ENCODE measurements around the gene CSTPP1. TPM values are rescaled to one million over a fixed set of nuclear protein-coding genes. Genes with fewer than 3 reads are reported as not detected.

The CSTPP1 gene
- polyA plus RNA-seq, 1 donor (not counting 4 experiments of a cell fraction or from before 2014, with no cell fraction given), result 20.0 TPM

GRCh38 chr11:47187723-47188122 is 251.2 kb downstream of the CSTPP1 start:
- DNase-seq (ENCODE audit: low read depth, low spot score) (no peak), FAIRE-seq (no peak)
- Histone ChIP-seq H3K27me3 (ENCODE audit: control insufficient read depth, extremely low read depth, insufficient read depth, low read length) (no peaks in the 10 kb centered on the region), H2AFZ (ENCODE audit: control insufficient read depth, low read length) (no peak overlapping the region), H3K9me1 (ENCODE audit: control insufficient read depth, extremely low read depth, insufficient read depth, low read length) (peaks cover 2% of the 10 kb centered on the region), H3K4me1 (ENCODE audit: control insufficient read depth, extremely low read depth, insufficient read depth, low read length) (peaks cover 30% of the 10 kb centered on the region), H3K9ac (ENCODE audit: control insufficient read depth, extremely low read depth, insufficient read depth, low read length) (peak overlapping the region; percentile 91), H3K4me3 (ENCODE audit: control insufficient read depth in 2 of 3, extremely low read depth in 1 of 3, insufficient read depth in 2 of 3, low read depth in 1 of 3, low read length in 3 of 3) (peak overlapping the region in 1 of 3 experiments; percentile 75), H3K4me2 (ENCODE audit: control insufficient read depth, extremely low read depth, insufficient read depth, low read depth, low read length) (peak overlapping the region; percentile 93), H3K27ac (ENCODE audit: control insufficient read depth, insufficient read depth, low read length) (no peak overlapping the region), H3K9me3 (ENCODE audit: control insufficient read depth, low read depth, low read length) (no peaks in the 10 kb centered on the region), H4K20me1 (ENCODE audit: control insufficient read depth, extremely low read depth, insufficient read depth, low read length) (no peaks in the 10 kb centered on the region), H3K36me3 (ENCODE audit: control insufficient read depth in 2 of 2, extremely low read depth in 1 of 2, insufficient read depth in 2 of 2, low read length in 2 of 2) (peaks cover 2 to 5% of the 10 kb centered on the region in 2 experiments), H3K79me2 (ENCODE audit: control insufficient read depth, insufficient read depth, low read length) (peaks cover 24% of the 10 kb centered on the region)
- TF ChIP-seq, protein P1, sequence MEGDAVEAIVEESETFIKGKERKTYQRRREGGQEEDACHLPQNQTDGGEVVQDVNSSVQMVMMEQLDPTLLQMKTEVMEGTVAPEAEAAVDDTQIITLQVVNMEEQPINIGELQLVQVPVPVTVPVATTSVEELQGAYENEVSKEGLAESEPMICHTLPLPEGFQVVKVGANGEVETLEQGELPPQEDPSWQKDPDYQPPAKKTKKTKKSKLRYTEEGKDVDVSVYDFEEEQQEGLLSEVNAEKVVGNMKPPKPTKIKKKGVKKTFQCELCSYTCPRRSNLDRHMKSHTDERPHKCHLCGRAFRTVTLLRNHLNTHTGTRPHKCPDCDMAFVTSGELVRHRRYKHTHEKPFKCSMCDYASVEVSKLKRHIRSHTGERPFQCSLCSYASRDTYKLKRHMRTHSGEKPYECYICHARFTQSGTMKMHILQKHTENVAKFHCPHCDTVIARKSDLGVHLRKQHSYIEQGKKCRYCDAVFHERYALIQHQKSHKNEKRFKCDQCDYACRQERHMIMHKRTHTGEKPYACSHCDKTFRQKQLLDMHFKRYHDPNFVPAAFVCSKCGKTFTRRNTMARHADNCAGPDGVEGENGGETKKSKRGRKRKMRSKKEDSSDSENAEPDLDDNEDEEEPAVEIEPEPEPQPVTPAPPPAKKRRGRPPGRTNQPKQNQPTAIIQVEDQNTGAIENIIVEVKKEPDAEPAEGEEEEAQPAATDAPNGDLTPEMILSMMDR (optimal IDR thresholded peaks at IDR 0.05 in 1 of 3, IDR thresholded peaks at IDR 0.05 in 1 of 3, conservative IDR thresholded peaks at IDR 0.05 in 1 of 3; ENCODE audit: extremely low read depth in 1 of 3, insufficient read depth in 2 of 3, low read length in 3 of 3), result no peak
- TF ChIP-seq EZH2 (IDR thresholded peaks at IDR 0.05; ENCODE audit: low read length), result no peak
- dilution Hi-C loops (cut with MboI; ENCODE audit: extremely low pct_ligation_motif_present, low sequenced_read_pairs), result no loop called here

GRCh38 chr11:47188259-47188658 is 251.7 kb downstream of the CSTPP1 start:
- dilution Hi-C loops (cut with MboI; ENCODE audit: extremely low pct_ligation_motif_present, low sequenced_read_pairs), result no loop called here
- H3K27me3 ChIP-seq (ENCODE audit: control insufficient read depth, extremely low read depth, insufficient read depth, low read length), result no peaks in the 10 kb centered on the region
- no peak overlapping the region for H3K27ac ChIP-seq (ENCODE audit: control insufficient read depth, insufficient read depth, low read length)
- peaks cover 2% of the 10 kb centered on the region for H3K9me1 ChIP-seq (ENCODE audit: control insufficient read depth, extremely low read depth, insufficient read depth, low read length)
- H4K20me1 ChIP-seq (ENCODE audit: control insufficient read depth, extremely low read depth, insufficient read depth, low read length), result no peaks in the 10 kb centered on the region
- no peaks in the 10 kb centered on the region for H3K9me3 ChIP-seq (ENCODE audit: control insufficient read depth, low read depth, low read length)
- no peak overlapping the region for H3K4me3 ChIP-seq (ENCODE audit: control insufficient read depth in 2 of 3, extremely low read depth in 1 of 3, insufficient read depth in 2 of 3, low read depth in 1 of 3, low read length in 3 of 3)
- no peak for TF ChIP-seq EZH2 (IDR thresholded peaks at IDR 0.05; ENCODE audit: low read length)
- TF ChIP-seq, protein P1 (optimal IDR thresholded peaks at IDR 0.05 in 1 of 3, IDR thresholded peaks at IDR 0.05 in 1 of 3, conservative IDR thresholded peaks at IDR 0.05 in 1 of 3; ENCODE audit: extremely low read depth in 1 of 3, insufficient read depth in 2 of 3, low read length in 3 of 3), result no peak
- no peak for DNase-seq (ENCODE audit: low read depth, low spot score)
- peaks cover 30% of the 10 kb centered on the region for H3K4me1 ChIP-seq (ENCODE audit: control insufficient read depth, extremely low read depth, insufficient read depth, low read length)
- peaks cover 2 to 5% of the 10 kb centered on the region in 2 experiments for H3K36me3 ChIP-seq (ENCODE audit: control insufficient read depth in 2 of 2, extremely low read depth in 1 of 2, insufficient read depth in 2 of 2, low read length in 2 of 2)
- H3K4me2 ChIP-seq (ENCODE audit: control insufficient read depth, extremely low read depth, insufficient read depth, low read depth, low read length), result no peak overlapping the region
- FAIRE-seq, result no peak
- H3K79me2 ChIP-seq (ENCODE audit: control insufficient read depth, insufficient read depth, low read length), result peaks cover 20% of the 10 kb centered on the region
- no peak overlapping the region for H2AFZ ChIP-seq (ENCODE audit: control insufficient read depth, low read length)
- H3K9ac ChIP-seq (ENCODE audit: control insufficient read depth, extremely low read depth, insufficient read depth, low read length), result no peak overlapping the region
